Hematopoietic multipotent progenitor cell treated with erythropoietin and hydrocortisone succinate and interleukin-3 and kit ligand, for 17 days (in vitro differentiated cells): ENCODE results near the gene SAP30L.

Source experiments
- DNase-seq: peaks from one replicate; pipeline ENCODE4 v3.0.0-alpha.2; 2015; ENCODE audit warnings: low spot score

The SAP30L gene

GRCh38 chr5:154481584-154482381, 36.0 kb downstream of the SAP30L start:
- DNase-seq = no peak

- DNase-seq = no peak
Observed at GRCh38 chr5:154482528-154483449, 37.0 kb downstream of the SAP30L start.

- no peak for DNase-seq
Observed at GRCh38 chr5:154483654-154484392, 38.0 kb downstream of the SAP30L start.

- no peak for DNase-seq
Observed at GRCh38 chr5:154484393-154485095, 38.7 kb downstream of the SAP30L start.

GRCh38 chr5:154485096-154485491, 39.3 kb downstream of the SAP30L start:
- DNase-seq = no peak

GRCh38 chr5:154485850-154486426, 40.1 kb downstream of the SAP30L start:
- DNase-seq = no peak

- DNase-seq = no peak
Observed at GRCh38 chr5:154486427-154486866, 40.6 kb downstream of the SAP30L start.

- DNase-seq = no peak
Observed at GRCh38 chr5:154487541-154487940, 41.7 kb downstream of the SAP30L start.

GRCh38 chr5:154491941-154492340, 46.1 kb downstream of the SAP30L start:
- DNase-seq = no peak

GRCh38 chr5:154493274-154493673, 47.5 kb downstream of the SAP30L start:
- no peak for DNase-seq

GRCh38 chr5:154494036-154494435, 48.2 kb downstream of the SAP30L start:
- no peak for DNase-seq

- no peak for DNase-seq
Observed at GRCh38 chr5:154498591-154498990, 52.8 kb downstream of the SAP30L start.

GRCh38 chr5:154498994-154499393, 53.2 kb downstream of the SAP30L start:
- DNase-seq = no peak

GRCh38 chr5:154501566-154501965, 55.8 kb downstream of the SAP30L start:
- no peak for DNase-seq

- DNase-seq = no peak
Observed at GRCh38 chr5:154502180-154502579, 56.4 kb downstream of the SAP30L start.

GRCh38 chr5:154503698-154504039, 57.9 kb downstream of the SAP30L start:
- no peak for DNase-seq

GRCh38 chr5:154505567-154505966, 59.8 kb downstream of the SAP30L start:
- DNase-seq = no peak

GRCh38 chr5:154506049-154506715, 60.4 kb downstream of the SAP30L start:
- no peak for DNase-seq

GRCh38 chr5:154506716-154507080, 60.9 kb downstream of the SAP30L start:
- no peak for DNase-seq

- no peak for DNase-seq
Observed at GRCh38 chr5:154508114-154508513, 62.3 kb downstream of the SAP30L start.
